ENCODE data around the gene SELL. TPM values are rescaled to one million over a fixed set of nuclear protein-coding genes. Genes with fewer than 3 reads are reported as not detected.
"Not testable (repeated sequence)": the region's sequence is repeated elsewhere in the genome, so short reads cannot be mapped to it uniquely, and the experiment has no call there.

SELL gene
- total RNA-seq, 1 donor from 2014 or later: under 0.01 TPM

DNA sequence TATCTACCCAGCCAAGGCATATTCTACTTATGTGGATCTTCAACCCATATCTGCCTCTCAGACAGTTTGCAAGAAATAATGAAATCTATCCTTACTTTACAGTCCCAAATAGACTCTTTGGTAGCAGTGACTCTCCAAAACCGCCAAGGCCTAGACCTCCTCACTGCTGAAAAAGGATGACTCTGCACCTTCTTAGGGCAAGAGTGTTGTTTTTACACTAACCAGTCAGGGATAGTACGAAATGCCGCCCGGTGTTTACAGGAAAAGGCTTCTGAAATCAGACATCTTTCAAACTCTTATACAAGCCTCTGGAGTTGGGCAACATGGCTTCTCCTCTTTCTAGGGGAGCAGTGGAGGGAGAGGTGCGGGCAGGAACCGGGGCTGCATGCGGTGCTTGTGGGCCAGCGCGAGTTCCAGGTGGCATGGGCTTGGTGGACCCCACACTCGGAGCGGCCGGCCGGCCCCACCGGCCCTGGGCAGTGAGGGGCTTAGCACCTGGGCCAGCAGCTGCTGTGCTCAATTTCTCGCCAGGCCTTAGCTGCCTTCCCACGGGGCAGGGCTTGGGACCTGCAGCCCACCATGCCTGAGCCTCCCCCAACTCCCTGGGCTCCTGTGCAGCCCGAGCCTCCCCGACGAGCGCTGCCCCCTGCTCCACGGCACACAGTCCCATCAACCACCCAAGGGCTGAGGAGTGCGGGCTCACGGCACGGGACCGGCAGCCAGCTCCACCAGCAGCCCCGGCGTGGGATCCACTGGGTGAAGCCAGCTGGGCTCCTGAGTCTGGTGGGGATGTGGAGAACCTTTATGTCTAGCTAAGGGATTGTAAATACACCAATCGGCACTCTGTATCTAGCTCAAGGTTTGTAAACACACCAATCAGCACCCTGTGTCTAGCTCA lies 43.5 kb downstream of the SELL start:
- not testable (repeated sequence) for DNase-seq (ENCODE audit: low read depth in 2 of 2)

DNA sequence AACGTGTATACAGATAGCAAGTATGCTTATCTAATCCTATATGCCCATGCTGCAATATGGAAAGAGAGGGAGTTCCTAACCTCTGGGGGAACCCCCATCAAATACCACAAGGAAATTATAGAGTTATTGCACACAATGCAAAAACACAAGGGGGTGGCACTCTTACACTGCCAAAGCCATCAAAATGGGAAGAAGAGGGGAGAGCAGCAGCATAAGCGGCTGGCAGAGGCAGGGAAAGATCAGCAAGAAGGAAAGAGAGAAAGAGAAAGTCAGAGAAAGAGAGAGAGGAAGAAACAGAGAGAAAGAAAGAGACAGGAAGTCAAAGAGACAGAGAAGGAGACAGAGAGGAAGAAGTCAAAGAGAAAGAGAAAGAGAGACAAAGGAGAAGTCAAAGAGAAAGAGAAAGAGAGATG lies 44.2 kb downstream of the SELL start:
- not testable (repeated sequence) for DNase-seq (ENCODE audit: low read depth in 2 of 2)

DNA sequence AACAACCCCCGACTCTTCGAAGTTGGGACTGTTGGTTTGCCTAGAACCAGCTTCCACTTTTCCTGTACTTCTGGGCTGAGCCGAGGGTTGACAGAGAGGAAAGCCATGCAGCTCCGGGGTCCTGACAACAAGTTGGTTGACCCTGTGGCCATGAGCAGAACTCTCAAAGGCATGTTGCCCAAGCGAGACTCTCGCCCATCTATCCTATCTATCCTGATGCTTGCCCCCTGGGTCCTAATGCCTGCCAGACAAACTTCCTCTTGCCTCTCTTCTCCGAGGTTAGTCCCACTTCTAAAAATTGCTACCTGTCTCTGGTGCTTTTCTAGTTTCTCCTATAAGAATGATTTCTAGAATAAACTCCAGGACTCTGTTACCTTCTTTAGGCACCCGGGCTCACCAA lies 48.7 kb downstream of the SELL start:
- not testable (repeated sequence) for DNase-seq (ENCODE audit: low read depth in 2 of 2)

DNA sequence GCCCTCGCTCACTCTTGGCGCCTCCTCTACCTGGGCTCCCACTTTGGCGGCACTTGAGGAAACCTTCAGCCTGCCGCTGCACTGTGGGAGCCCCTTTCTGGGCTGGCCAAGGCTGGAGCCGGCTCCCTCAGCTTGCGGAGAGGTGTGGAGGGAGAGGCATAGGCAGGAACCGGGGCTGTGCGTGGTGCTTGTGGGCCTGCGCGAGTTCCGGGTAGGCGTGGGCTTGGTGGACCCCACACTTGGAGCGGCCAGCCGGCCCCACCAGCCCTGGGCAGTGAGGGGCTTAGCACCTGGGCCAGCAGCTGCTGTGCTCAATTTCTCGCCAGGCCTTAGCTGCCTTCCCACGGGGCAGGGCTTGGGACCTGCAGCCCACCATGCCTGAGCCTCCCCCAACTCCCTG lies 50.4 kb downstream of the SELL start:
- not testable (repeated sequence) for DNase-seq (ENCODE audit: low read depth in 2 of 2)

DNA sequence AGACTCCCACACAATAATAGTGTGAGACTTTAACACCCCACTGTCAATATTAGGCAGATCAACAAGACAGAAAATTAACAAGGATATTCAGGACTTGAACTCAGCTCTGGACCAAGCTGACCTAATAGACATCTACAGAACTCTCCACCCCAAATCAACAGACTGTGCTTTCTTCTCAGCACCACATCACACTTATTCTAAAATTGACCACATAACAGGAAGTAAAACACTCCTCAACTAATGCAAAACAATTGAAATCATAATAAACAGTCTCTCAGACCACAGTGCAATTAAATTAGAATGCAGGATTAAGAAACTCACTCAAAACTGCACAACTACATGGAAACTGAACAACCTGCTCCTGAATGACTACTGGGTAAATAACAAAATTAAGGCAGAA lies 52.6 kb downstream of the SELL start:
- DNase-seq (ENCODE audit: low read depth in 2 of 2): not testable (repeated sequence)

DNA sequence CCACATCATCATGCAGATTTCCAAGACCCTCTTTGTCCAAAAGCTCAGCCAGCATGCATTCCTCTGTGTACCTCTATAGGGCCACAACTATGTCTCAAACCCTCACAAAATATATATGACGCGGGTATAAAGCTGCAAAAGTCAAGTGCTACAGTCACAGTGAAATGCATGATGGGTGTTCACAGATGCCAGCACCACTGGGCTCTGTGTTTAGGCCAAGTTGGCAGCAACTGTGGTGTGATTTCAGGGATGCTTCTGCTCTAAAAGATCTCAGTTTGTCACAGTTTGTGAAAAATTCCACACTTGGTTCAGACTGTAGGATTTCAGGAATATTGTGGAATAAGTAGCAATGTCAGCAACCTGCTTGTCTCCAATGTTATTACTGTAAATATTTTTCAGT lies 57.5 kb downstream of the SELL start:
- no peak for DNase-seq (ENCODE audit: low read depth in 2 of 2)

DNA sequence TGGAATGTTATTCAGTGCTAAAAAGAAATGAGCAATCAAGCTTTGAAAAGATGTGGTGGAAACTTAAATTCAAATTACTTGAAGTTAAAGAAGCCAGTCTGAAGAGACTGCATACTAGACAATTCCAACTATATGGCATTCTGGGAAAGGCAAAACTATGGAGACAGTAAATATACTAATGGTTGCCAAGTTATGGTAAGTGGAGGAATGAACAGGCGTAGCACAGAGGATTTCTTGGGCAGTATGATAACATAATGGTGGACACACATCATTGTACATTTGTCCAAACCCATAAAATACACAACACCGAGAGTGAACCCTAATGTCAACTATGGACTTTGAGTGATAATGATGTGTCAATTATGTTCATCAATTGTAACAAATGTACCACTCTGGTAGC lies 60.4 kb downstream of the SELL start:
- no peak for DNase-seq (ENCODE audit: low read depth in 2 of 2)

DNA sequence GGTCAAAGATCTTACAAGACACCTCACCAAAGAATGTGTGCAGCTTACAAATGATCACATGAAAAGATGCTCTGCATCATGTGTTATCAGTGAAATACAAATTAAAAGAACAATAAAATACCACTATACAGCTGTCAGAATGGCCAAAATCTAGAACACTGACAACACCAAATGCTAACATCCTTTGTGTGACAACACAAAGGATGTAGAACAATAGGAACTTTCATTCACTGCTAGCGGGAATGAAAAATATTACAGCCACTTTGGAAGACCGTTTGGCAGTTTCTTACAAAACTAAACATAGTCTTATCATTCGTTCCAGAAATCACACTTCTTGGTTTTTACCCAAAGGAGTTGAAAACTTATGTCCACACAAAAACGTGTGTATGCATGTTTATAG lies 60.9 kb downstream of the SELL start:
- peak in 1 of 2 donors; percentile 21 for DNase-seq (ENCODE audit: low read depth in 2 of 2)

DNA sequence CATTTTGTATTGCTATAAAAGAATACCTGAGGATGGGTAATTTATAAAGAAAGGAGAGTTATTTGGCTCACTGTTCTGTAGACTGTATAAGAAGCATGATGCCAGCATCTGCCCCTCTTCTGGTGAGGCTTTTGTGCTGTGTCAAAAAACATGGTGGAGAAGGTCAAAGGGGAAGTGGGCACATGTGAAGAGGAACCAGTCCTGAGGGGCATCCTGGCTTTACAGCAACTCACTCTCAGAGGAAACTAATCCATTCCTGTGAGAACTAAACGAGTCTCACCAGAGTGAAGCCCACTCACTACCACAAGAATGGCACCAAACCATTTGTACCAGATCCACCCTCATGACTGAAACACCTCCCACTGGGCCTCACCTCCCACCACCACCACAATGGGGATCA lies 62.7 kb downstream of the SELL start:
- DNase-seq (ENCODE audit: low read depth in 2 of 2): no peak

DNA sequence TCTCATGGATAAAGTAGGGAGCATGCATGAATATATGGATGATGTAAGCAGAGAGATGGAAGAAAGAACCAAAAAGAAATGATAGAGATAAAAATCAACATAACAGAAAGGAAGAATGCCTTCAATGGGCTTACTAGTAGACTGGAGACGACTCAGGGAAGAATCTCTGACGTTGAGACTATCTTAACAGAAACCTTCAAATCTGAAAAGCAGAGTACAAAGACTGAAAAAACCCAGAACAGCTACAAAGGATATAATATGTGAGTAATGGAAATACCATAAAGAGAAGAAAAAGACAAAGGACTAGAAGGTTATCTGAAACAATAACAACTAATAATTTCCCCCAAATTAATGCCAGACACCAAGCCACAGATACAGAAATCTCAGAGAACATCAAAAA lies 63.2 kb downstream of the SELL start:
- no peak for DNase-seq (ENCODE audit: low read depth in 2 of 2)

DNA sequence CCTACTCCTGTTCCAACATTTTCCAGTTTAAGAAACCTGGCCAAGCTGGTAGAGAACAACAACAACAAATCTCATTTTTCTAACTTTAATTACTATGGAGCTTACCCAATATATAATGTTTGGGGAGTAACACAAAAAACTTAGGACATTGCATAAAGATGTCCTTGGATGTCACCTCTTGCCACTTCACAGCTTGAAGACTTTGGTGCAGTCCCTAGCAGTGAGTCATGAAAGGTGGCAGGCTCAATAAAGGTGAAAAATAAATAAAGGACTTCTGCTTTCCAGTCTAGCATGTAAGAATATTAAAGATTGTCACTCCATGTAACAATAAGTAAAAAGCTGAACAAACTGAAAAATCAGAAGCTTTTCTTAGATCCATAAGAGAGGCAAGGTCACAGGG lies 63.9 kb downstream of the SELL start:
- no peak for DNase-seq (ENCODE audit: low read depth in 2 of 2)

DNA sequence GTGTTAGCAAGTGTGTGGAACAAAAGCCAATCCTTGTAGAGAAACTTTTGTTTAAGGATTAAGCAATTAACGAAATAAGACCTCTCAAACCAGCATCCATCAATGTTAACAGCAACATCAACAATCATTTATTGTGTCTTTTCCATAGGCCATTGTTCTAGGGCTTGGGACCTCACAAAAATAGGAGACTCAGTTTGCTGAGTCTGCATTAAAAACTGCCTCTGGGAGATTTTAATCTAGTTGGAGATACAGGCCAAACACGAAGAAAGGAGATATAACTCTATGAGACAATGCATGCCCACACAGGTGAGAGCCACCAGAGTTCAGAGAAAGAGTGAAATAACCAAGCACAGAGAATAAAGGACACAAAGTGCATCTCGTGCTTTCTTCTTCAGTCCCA lies 67.1 kb downstream of the SELL start:
- no peak for DNase-seq (ENCODE audit: low read depth in 2 of 2)

Other genes with a start within 250 kb of the SELL start
- 2.2 and 2.8 TPM in 2 replicates for gene SLC19A2, start 225.7 kb downstream of the SELL start, total RNA-seq
- gene F5, start 125.1 kb downstream of the SELL start, total RNA-seq: not detected in 2 replicates
- 1.2 and 3.3 TPM in 2 replicates for gene SELP, start 81.5 kb downstream of the SELL start, total RNA-seq
- 2.6 and 5.0 TPM in 2 replicates for gene SELE, start 22.5 kb upstream of the SELL start, total RNA-seq
- gene METTL18, start 83.3 kb upstream of the SELL start, total RNA-seq: 5.0 and 6.2 TPM in 2 replicates
- gene SCYL3, start 182.3 kb upstream of the SELL start, total RNA-seq: 4.4 and 7.5 TPM in 2 replicates